GM19035 (cell line): ENCODE measurements around the gene TTC13.
"Not testable (repeated sequence)": the region's sequence is repeated elsewhere in the genome, so short reads cannot be mapped to it uniquely, and the experiment has no call there.

ENCODE experiments used
- ATAC-seq: cut with Tn5 transposase; IDR thresholded peaks from one replicate; pipeline ENCODE4 v1.9.1; 2021; ENCODE audit not compliant: unreplicated experiment

Gene TTC13

DNA sequence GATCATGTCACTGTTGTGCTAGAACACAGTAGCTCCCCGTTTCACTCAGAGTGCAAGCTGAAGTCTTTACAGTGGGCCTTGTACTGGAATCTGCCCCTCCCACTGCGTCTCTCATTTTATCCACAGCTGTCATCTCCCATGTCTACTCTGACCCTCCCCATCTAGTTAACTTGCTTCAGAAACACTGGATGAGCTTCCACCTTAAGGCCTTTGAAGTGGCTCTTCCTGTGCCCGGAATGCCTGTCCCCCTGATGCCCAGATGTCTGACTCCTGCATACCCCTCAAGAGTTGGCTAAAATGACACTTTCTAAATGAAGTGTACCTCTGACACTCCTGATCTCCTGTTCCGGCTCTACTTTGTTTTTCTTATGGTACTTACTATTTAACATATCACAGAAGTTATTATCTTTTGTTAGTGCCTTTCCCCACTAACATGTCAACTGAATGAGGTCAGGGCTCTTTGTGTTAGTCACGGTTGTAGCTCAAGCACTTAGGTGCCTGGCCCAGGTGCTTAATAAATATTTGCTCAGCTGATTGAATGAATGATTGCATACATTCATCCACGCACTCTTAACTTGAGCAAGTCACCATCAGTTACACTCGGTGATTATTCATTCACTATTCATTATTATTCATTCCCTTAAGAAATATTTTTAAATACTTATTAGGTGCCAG is 13.6 kb upstream of the TTC13 start:
- no peak for ATAC-seq

DNA sequence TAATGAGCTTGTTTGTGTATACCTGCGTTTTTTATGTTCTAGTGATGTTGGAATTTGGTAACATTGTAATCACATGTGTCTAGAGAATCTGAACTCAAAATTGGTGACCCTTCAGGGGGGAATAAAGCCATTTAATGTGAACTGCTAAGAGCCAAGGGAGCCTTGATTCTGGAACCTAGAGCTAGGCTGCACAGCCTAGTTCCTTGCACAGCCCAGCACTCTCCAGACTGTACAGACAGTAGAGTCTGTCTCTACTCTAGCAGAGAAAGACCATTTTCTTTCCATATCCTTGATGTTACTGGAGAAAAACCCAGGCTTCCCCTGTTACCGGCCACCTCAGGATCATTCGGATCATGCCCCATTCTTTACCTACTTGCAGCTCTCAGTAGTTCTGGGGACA is 8.8 kb upstream of the TTC13 start:
- no peak for ATAC-seq

DNA sequence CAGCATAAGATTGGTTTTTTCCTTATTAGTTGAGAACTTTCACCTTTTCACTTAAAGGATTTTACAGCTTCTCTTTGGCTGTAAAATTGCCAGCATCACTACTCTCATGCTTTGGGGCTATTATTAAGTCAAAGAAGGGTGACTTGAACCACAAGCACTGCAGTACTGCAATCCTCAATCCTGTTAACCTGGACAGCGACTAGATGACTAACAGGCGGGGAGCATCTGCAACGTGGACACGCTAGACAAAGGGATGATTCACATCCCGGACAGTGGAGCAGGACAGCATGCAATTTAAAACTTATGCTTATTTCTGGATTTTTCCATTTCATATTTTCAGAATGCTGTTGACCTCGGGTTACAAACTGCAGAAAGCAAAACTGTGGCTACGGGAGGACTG is 8.3 kb upstream of the TTC13 start:
- no peak for ATAC-seq

DNA sequence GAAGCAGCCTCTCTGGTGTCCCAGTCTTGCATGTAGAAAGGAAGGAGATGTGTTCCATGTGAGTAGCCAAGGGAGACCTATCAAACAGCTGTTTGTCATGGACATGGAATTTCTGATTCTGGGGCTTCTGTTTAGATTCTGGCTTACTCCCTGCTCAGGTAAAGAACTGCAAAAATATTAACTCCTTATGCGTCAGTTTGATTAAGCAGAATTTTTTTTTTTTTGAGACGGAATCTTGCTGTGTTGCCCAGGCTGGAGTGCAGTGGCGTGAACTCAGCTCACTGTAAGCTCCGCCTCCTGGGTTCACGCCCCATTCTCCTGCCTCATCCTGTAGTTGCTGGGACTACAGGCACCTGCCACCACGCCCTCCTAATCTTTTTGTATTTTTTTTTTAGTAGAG is 7.0 kb upstream of the TTC13 start:
- ATAC-seq: no peak

DNA sequence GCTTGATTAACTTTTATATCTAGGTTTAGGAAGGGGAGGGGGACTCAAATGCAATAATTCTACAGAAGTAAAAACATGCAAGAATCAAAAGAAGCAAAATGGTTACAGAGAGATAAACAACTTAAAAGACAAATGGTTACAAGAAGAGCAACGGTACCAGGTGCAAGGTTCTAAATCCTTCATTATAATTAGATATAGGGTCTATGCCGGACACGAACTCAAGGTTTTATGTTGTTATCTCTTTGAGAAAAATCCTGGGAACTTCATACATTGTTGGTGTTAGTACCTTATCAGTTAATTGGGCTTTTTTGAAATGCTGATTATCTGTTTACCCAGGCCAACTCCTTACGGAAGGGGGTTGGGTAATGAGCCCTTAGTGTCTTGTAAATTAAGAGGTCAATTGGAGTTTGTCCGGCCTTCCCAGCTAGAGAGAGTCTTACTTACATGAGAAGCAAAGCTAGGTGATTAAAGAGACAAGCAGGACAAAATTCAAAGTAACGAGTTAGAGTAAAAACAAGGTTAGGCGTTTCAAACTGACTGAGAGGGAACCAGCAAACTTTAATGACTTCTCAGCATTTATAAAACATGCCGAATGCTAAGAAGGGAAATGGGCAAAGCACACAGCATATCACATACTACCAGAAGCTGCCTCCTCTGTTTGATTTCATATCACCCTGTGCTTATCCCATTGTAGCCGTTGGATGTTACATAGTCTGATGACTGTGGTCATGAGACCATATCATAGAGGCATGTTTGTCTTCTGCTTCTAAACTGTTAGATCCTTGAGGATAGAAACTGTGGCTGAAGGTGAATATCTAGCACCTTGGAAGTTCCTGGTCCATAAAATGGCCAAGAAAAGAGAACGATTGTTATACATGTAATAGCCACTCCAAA is 6.2 kb upstream of the TTC13 start:
- not testable (repeated sequence) for ATAC-seq

DNA sequence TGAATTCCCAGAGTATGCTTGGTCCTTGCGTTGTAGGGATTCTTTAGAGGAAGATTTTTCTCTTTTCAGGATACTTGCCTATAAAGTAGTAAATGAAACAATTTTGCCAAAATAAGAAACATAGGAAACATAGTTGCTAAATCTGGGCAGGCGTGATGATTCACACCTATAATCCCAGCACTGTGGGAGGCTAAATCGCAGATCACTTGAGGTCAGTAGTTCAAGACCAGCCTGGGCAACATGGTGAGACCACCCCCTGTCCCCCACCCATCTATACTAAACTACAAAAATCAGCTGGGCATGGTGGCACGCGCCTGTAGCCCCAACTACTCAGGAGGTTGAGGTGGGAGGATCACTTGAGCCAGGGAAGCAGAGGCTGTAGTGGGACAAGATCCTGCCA is 5.2 kb upstream of the TTC13 start:
- no peak for ATAC-seq

DNA sequence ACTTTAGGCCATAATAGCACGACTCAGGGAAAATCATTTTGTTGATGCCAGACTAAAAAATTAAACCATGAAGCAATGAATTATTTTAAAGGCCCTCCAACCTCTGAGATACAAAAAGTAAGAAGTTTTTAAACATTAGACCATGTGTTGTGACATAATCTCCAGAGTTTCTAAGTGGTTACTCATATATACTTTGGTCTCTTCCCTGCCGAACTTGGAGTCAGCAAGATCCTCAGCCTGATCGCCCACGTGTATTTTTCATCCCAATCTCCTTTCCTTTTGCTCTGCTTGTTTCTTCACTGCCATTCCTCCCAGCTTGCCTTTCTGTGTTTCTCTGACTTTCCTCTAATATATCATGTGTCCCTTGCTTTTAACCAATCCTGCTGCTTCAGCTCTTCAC is 4.0 kb upstream of the TTC13 start:
- ATAC-seq: no peak

DNA sequence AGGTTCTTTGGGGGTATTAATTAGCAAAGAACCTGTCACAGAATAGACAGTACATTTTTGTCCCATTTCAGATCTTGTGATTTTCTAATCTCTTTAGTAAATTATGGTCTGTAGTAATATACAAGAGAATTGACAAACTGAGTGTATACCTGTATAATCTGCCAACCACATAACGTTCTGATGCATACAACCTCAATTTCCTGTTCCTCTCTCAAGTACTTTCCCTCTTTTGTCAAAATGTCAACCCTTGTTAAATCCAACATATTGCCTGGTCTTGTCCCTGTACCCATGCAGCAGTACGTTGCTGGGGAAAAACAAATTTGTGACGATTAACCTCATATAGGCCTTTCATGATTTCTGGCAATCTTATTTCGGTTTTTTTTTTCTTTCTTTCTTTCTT is 1.3 kb upstream of the TTC13 start:
- no peak for ATAC-seq

DNA sequence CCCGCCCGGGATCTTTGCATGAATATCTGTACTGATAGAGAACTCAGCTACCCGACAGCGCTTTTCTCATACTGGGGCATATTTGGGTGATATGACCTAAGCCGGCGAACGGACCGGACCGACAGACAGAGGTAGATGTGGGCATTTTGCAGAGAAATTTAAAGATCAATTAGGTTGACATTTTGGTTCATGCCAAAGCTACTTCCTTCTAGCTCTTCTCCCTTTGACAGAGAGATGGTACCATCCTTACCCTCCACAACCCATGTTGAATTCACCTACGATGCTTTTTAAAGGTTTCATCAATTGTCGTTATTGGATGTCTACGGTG is 692 bp upstream of the TTC13 start:
- no peak for ATAC-seq

DNA sequence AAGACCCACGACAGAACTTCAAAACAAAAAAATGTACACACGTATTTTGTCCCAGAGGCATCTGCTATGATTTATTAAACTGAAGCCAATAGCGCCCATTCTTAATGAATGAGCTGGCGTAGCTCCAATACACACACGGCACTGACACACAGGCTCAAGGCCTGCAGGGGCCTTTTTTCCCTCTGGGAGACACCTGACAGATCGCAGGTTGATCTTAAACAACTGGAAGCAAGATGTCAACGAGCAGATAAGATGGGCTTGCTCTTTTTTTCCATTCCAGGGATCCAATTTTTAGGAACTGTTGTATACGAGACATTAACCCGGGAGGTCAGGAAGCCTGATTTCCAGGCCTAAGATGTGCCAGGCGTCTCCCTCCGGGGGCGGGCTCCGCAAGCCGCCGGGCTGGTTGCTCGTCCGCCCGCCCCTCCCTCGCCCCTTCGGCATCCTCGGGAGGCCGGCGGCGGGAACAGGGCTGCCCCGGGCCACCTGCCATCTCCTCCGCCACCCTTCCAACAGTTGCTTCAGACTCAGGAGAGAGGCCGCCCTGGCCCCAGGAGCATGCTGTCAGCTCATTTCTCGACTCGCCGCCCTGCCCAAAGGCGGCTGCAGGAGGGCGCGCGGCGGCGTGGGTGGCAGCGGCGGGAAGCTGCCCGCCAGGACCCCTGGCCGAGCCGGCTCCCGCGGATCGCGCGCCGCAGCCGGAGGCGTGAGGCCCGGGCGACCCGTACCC is 735 bp downstream of the TTC13 start:
- peak; percentile 9 for ATAC-seq

DNA sequence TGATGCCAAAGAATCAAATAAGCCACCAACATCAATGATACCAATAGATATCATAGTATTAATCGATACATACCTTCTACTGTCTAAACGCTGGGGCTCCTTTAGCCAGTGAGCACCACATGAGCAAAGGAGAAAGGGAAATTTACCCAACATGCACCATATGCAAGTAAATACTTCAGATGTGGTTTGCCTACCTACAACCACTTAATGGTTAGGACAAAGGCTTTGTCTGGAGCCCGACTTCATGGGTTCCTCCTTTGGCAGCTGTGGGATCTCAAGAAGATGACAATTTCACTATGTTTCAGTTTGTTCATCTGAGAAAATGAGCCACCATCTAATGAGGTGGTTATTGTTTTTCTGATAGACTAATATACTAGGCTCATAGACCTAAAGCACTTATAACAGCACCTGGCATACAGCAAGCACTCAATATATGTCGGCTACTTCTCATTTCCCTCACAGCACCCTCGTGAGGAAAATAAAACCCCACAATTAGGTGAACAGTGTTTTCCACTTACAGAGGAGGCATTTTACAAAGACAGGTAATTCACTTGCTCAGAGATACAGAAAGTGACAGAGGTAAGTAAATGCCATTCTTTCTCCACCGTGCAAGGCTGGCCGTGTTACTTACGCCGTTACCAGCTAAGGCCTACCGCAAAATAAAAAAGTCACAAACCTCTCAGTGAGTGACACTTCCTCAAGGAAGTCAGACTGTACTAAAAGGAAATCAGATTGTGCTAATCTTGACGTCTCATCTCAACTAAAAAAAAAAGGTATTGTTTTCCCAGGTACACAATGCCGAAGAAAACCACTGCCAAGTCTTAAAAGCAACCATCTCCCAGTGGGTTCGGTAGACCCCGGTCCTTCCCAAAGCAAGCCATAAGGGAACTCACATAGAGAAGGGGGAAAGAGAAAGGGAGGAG is 1.6 kb downstream of the TTC13 start:
- no peak for ATAC-seq

DNA sequence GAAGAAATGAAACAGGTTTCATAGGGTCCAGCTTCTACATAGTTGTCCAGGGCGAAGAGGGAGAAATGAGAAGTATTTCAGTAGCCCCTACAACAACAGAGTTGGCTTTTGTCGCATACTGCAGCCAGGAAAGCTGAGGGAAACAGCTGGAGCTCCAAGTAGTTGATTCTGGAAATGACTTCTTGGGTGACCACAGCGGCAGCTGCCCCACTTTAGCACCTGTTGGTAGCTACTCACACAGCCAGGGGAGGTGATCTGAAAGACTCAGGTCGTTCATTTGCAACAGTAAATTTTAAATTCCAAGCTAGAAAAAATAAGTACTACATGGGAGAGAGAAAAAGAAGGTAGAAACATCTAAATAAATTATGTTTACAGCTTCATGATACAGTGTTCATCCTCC is 2.3 kb downstream of the TTC13 start:
- no peak for ATAC-seq

DNA sequence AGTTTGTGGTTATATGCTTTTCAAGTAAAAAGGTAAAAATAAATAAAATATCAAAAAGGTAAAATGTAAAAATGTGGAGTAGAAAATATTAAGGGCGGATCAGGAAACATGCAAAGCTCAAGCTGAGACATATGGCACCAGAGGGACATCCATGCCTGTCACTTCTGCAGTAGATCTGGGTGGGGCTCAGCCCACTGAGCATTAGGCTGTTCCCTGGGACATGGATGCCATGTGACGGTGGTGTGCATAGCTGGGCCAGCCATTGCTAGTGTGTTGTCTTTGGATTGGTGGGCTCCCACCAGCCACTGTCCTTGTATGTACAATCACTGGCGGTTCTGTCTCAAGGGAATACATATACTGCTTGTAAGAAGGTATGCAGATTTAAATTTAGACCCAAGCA is 3.0 kb downstream of the TTC13 start:
- ATAC-seq: no peak

DNA sequence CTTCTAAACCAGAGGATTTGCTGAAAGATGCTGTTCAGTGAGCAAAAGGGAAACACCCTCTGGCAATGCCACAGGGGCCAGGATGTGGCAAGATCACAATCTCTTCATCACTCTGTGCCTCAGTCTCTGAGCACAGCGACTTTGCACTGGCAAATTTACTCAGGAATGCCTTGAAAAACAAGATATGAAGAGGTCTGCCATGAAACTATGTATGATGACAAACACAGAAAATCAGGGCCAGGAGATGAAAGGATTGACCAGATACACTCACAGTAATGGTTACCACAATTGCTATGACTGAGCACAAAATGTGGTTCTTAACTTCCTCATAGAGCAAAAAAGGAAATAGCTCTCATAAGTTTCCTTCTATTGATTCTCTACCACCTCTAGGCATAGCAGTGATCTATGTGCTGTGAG is 5.8 kb downstream of the TTC13 start:
- peak; percentile 81 for ATAC-seq

DNA sequence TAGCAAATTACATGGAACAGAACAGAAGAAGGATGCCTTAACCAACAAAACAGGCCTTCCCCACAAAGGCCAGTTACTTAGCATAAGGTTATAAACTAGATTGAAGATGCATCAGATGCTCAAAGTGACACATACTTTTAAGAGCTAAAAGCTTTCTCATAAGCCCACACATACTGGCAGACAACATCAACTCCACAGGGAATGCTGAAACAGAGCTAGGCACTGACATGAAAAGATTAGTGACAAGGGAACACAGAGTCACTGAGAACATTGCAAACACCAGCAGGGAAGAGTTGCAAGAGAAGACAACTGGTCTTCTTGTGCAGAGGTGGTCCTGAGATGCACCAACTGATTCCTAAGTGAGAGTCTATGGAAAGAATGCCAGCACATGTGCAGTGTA is 6.9 kb downstream of the TTC13 start:
- ATAC-seq: no peak

DNA sequence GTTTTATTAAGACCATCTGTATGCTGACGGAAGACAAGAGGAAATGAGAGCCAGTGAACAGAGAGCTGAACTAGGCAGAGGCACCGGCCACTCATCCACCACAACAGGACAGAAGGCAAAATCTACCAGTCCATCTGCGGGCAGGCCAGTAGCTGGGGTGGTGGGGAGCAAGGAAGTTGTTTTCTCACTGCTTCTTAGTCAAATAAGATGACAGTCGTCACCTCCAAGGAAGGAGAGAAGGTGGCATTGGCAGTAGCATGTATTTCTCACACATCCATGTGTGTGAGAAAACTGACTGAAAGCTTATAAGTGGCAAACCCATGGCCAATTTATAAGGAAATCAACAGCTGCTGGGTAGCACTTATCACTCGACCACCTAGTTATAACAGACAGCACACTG is 8.2 kb downstream of the TTC13 start:
- no peak for ATAC-seq

DNA sequence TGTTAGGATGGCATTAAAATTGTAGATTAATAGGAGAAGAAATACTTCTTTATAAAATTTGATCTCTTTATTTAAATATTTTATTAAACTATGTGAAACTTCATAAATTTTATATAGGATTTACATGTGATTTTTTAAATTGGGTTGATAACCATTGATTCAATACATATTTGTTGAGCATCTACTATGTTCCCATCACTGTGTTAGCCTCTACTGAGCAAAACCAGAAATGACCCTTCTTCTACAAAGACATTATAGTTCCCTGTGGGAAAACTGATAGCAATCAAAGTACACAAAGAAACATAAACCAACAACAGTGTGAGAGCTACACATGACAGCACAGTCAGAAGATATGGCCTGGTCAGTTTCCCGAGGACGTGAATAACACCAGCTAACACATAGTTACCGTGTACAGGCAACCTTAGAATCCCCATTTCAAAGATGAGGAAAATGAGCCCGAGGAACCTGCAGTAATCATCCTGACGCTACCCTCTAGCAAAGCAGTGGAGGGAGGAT is 12.2 kb downstream of the TTC13 start:
- ATAC-seq: no peak

DNA sequence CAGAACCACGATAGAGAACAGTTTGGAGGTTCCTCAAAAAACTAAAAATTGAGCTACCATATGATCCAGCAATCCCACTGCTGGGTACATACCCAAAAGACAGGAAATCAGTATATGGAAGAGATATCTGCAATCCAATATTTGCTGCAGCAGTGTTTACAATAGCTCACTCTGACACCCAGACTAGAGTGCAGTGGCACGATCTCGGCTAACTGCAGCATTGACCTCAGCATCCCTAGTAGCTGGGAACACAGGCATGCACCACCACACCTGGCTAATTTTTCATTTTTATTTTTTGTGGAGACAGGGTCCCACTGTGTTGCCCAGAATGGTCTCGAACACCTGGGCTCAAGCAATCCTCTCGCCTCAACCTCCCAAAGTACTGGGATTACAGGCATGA is 13.1 kb downstream of the TTC13 start:
- ATAC-seq: no peak

DNA sequence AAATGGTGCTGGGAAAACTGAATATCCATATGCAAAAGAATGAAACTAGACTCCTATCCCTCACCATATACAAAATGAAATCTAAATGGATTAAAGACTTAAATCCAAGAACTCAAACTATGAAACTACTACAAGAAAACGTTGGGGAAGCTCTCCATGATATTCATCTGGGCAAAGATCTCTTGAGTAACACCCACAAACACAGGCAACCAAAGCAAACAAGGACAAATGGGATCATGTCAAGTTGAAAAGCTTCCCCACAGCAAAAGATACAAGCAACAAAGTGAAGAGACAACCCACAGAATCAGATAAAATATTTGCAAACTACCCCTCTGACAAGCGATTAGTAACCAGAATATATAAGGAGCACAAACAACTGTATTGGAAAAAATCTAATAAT is 13.8 kb downstream of the TTC13 start:
- ATAC-seq: no peak

DNA sequence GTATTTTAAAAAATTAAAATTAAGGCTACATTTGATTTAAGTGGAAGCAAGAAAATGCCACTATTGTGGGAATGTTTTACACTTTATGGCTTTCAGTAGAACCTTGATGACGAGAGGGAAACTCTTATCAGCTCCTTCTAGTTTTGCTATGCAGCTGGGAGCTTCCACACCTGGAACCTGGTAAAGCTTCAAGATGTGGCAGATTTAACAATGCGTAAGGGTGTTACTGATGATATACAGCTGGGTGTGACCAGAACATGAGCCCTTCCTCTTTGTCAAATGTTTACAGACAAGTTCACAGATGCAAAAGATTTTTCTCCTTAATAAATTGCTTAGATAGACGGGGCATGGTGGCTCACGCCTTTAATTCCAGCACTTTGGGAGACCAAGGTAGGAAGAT is 20.3 kb downstream of the TTC13 start:
- no peak for ATAC-seq

DNA sequence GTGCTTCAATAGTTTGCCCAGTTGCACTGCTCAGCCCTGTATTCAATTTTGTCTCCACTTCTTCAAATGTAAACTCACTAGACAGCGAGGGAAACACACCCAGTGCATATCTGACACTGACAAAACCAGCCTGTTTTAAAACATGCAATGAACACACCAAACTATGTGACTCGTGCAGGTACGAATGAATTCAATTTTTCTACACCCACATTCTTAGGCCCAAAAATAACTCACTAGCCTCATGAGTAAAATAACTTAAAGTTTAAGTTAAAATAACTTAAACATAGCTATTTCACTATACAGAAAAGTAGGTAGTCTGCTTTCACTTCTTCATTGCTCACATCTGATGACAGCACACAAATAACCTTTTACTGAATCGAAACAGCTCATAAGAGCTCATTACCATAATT is 21.1 kb downstream of the TTC13 start:
- ATAC-seq: peak; percentile 87
